Psoas muscle (tissue), 8 donors: ENCODE results near the gene DOK6. TPM values are rescaled to one million over a fixed set of nuclear protein-coding genes. Genes with fewer than 3 reads are reported as not detected.

Source experiments
- ATAC-seq, 4 donors: fragments of 200-7000 bp; cut with Tn5 transposase; one replicate each; pipeline ENCODE4 v1.9.1; 2020; ENCODE audit warnings: moderate library complexity in 3 of 4, mild to moderate bottlenecking in 2 of 4
- DNase-seq, 2 donors: peaks; one replicate each; pipeline ENCODE4 v3.0.0-alpha.2; 2020
- H3K27ac ChIP-seq: fragments of 200-600 bp; one replicate; pipeline ENCODE4 v1.8.0; 2022
- H3K27me3 ChIP-seq, 3 donors: fragments of 200-600 bp in 1 of 3; one replicate each; pipeline versions ENCODE4 v1.6.1 to v1.8.0; 2013 to 2022; ENCODE audit warnings: low read length in 2 of 3, mild to moderate bottlenecking in 2 of 3, moderate library complexity in 1 of 3; ENCODE audit not compliant: insufficient read depth in 3 of 3
- H3K36me3 ChIP-seq, 2 donors: fragments of 200-600 bp in 1 of 2; one replicate each; pipeline versions ENCODE4 v1.6.1 to v1.8.0; 2013 to 2022; ENCODE audit warnings: low read depth in 1 of 2, mild to moderate bottlenecking in 1 of 2, moderate library complexity in 1 of 2; ENCODE audit not compliant: insufficient read depth in 1 of 2
- H3K4me1 ChIP-seq: fragments of 200-600 bp; one replicate; pipeline ENCODE4 v1.8.0; 2022
- H3K4me3 ChIP-seq: fragments of 200-600 bp; one replicate; pipeline ENCODE4 v1.8.0; 2022; ENCODE audit warnings: mild to moderate bottlenecking
- H3K9me3 ChIP-seq: fragments of 200-600 bp; one replicate; pipeline ENCODE4 v1.8.0; 2022
- CTCF ChIP-seq: fragments of 200-600 bp; IDR thresholded peaks from one replicate; pipeline ENCODE4 v1.8.0; 2022; ENCODE audit warnings: antibody characterized with exemption
- WGBS, 3 donors: extraction: QIAGEN DNeasy Blood & Tissue Kit; methylation state at CpG; one replicate each; pipeline versions ENCODE4 v1.1.6 to v1.1.7; 2013; 5-methylcytosine and 5-hydroxymethylcytosine counted together
- intact Hi-C, 2 donors: fragments of 100-400 bp; cut with DNase I; formaldehyde crosslinking; loops; one replicate each; pipeline versions ENCODE4 v1.11.0 to v1.14.2; 2022
- polyA plus RNA-seq, 3 donors: library from polyadenylated mRNA; stranded (reverse); fragments of 200-250 nt; gene quantifications; one replicate each; pipeline ENCODE4 v1.2.3, GENCODE V29; 2013
- total RNA-seq, 4 donors: library from RNA; stranded (reverse); fragmentation: NEBNext Ultra II Directional in 2 of 4; extraction: Animal tissue kit (Norgen Biotek cat#: 25700) in 2 of 4; gene quantifications; one replicate each; pipeline versions ENCODE4 v1.2.1 to v1.2.4, GENCODE V29; 2021 to 2023
- donor health status: healthy with polysubstance abuse.
- donor health status: DM: no; HTN: no; CAD: no; lungs with moderate emphysema.
- donor health status: Bipolar disorder and iron deficiency.
- donor health status: healthy.
- donor health status: DM: yes; HTN: yes; CAD: no.
- donor health status: DM: no; HTN: no; CAD: no.
- donor health status: DM: no; HTN: no; CAD: no.
- donor health status: DM: yes; HTN: yes; CAD: no.

Gene DOK6
- total and polyA plus RNA-seq, 7 donors = 0.05 to 0.97 (median 0.18) TPM

- no peak for ATAC-seq
- Histone ChIP-seq H3K27ac (no peak overlapping the region), H3K9me3 (peaks cover 8% of the 10 kb centered on the region), H3K36me3 (no peaks in the 10 kb centered on the region), H3K27me3 (no peaks in the 10 kb centered on the region), H3K4me3 (no peak overlapping the region), H3K4me1 (no peaks in the 10 kb centered on the region)
- no peak for DNase-seq
- no peak for TF ChIP-seq CTCF
- 65 to 71% (median 66%) methylated on average over 3 of the region's 3 CpGs for WGBS, 3 donors
- intact Hi-C loops = no loop called here
These were observed 322.7 kb downstream of the DOK6 start for GRCh38 chr18:69723434-69723833.

- H3K4me1 ChIP-seq = no peaks in the 10 kb centered on the region
- no peaks in the 10 kb centered on the region for H3K9me3 ChIP-seq
- no peak overlapping the region for H3K4me3 ChIP-seq
- no peak for TF ChIP-seq CTCF
- WGBS, 3 donors = 82 to 85% (median 83%) methylated on average over 8 of the region's 8 CpGs
- no peak for DNase-seq
- H3K27me3 ChIP-seq = no peaks in the 10 kb centered on the region
- intact Hi-C loops = no loop called here
- H3K36me3 ChIP-seq = no peaks in the 10 kb centered on the region
- H3K27ac ChIP-seq = no peak overlapping the region
- ATAC-seq = no peak
These were observed 324.3 kb downstream of the DOK6 start for GRCh38 chr18:69725009-69725408.

GRCh38 chr18:69725855-69726508 lies 325.3 kb downstream of the DOK6 start:
- H3K4me3 ChIP-seq = no peak overlapping the region
- H3K27me3 ChIP-seq = no peaks in the 10 kb centered on the region
- H3K36me3 ChIP-seq = no peaks in the 10 kb centered on the region
- H3K4me1 ChIP-seq = no peaks in the 10 kb centered on the region
- WGBS, 3 donors = 78 to 87% (median 82%) methylated on average over 12 of the region's 12 CpGs
- no peak for DNase-seq
- no peak for TF ChIP-seq CTCF
- no peaks in the 10 kb centered on the region for H3K9me3 ChIP-seq
- intact Hi-C loops = no loop called here
- H3K27ac ChIP-seq = no peak overlapping the region
- no peak for ATAC-seq

GRCh38 chr18:69727912-69728572 lies 327.4 kb downstream of the DOK6 start:
- Histone ChIP-seq H3K4me1 (no peaks in the 10 kb centered on the region), H3K4me3 (no peak overlapping the region), H3K36me3 (no peaks in the 10 kb centered on the region), H3K27ac (no peak overlapping the region), H3K9me3 (no peaks in the 10 kb centered on the region), H3K27me3 (no peaks in the 10 kb centered on the region)
- intact Hi-C loops = no loop called here
- ATAC-seq (no peak), DNase-seq (no peak)
- WGBS, 3 donors = 41 to 54% (median 50%) methylated on average over 5 of the region's 5 CpGs
- no peak for TF ChIP-seq CTCF
